K562 (cell line): ENCODE data around the gene IL25. TPM values are rescaled to one million over a fixed set of nuclear protein-coding genes. Genes with fewer than 3 reads are reported as not detected.

Experiments used
- ATAC-seq: fragments of 200-7000 bp; cut with Tn5 transposase; 3 replicates; pipeline ENCODE4 v1.9.1; 2020; ENCODE audit warnings: moderate library complexity
- BruUV-seq: library from RNA; stranded (reverse); fragments of 400-500 nt; replicated peaks from 2 replicates; lab custom pipeline; 2021; lab: Mats Ljungman, UMichigan
- CTCF ChIA-PET: fragments of 300-600 bp; formaldehyde crosslinking; extraction: SDS; loops from one replicate; lab custom pipeline; 2021; ENCODE audit warnings: low intra/inter-chr PET ratio; lab: Yijun Ruan, JAX
- POLR2A ChIA-PET: fragments of 300-600, 350-650 bp; sonication (Branson Sonifier 250); formaldehyde crosslinking; extraction: SDS; loops from one replicate; lab custom pipeline; 2021; ENCODE audit warnings: antibody characterized with exemption, inconsistent platforms; lab: Yijun Ruan, JAX
- DNase-seq, 4 experiments: peaks; one replicate each; pipeline versions ENCODE4 v3.0.0 to v3.0.0-alpha.2; 2011 to 2018; ENCODE audit warnings: low spot score in 3 of 4, mixed read lengths in 3 of 4; ENCODE audit errors: extremely low read depth in 1 of 4
- FAIRE-seq: peaks from 2 replicates; lab custom pipeline; 2011; peaks lifted over from hg19 to GRCh38; lab: Jason Lieb, UNC
- H2AFZ ChIP-seq: 2 replicates; pipeline ENCODE4 v1.6.0; 2011; ENCODE audit warnings: low read depth, low read length, control low read depth, inconsistent platforms
- H3K27ac ChIP-seq: fragments of 200-600 bp; 3 replicates; pipeline ENCODE4 v1.8.0; 2011; ENCODE audit warnings: low read depth, mild to moderate bottlenecking, control low read depth, inconsistent platforms, low read length, moderate library complexity, mixed read lengths; ENCODE audit errors: extremely low read depth
- H3K27me3 ChIP-seq, 2 experiments: fragments of 300-600 bp in 1 of 2; 2 replicates in 1 of 2; 3 replicates in 1 of 2; pipeline versions ENCODE4 v1.6.0 to v1.8.0; 2011; ENCODE audit warnings: inconsistent platforms in 2 of 2, low read length in 2 of 2, mild to moderate bottlenecking in 1 of 2, mixed read lengths in 1 of 2, moderate library complexity in 1 of 2; ENCODE audit not compliant: control insufficient read depth in 2 of 2, insufficient read depth in 2 of 2
- H3K36me3 ChIP-seq: fragments of 300-600 bp; 3 replicates; pipeline ENCODE4 v1.8.0; 2011; ENCODE audit warnings: mild to moderate bottlenecking, low read length, inconsistent platforms; ENCODE audit not compliant: control insufficient read depth, insufficient read depth
- H3K4me1 ChIP-seq, 2 experiments: fragments of 200-600 bp in 1 of 2; replicated peaks in 1 of 2; 2 replicates in 1 of 2; 3 replicates in 1 of 2; pipeline versions ENCODE4 v1.5.1 to v1.8.0; 2011; ENCODE audit warnings: inconsistent platforms in 2 of 2, low read length in 2 of 2, mild to moderate bottlenecking in 1 of 2, mixed read lengths in 1 of 2, moderate library complexity in 1 of 2; ENCODE audit not compliant: control insufficient read depth in 2 of 2, insufficient read depth in 2 of 2
- H3K4me2 ChIP-seq: 2 replicates; pipeline ENCODE4 v1.6.1; 2011; ENCODE audit warnings: low read length, control low read depth, inconsistent platforms, mixed read lengths; ENCODE audit not compliant: insufficient read depth
- H3K4me3 ChIP-seq: fragments of 200-600 bp; sonication (generic), shearing (Covaris generic); 2 replicates; pipeline ENCODE4 v1.5.1; 2016; ENCODE audit warnings: control low read depth, inconsistent platforms
- H3K79me2 ChIP-seq: fragments of 200-600 bp; 3 replicates; pipeline ENCODE4 v1.8.0; 2011; ENCODE audit warnings: low read length, inconsistent platforms; ENCODE audit not compliant: control insufficient read depth, insufficient read depth
- H3K9ac ChIP-seq, 2 experiments: 2 replicates each; pipeline versions ENCODE4 v1.6.0 to v1.6.1; 2011; ENCODE audit warnings: low read depth in 2 of 2, low read length in 2 of 2, control low read depth in 1 of 2, inconsistent platforms in 1 of 2, mild to moderate bottlenecking in 1 of 2, mixed read lengths in 1 of 2; ENCODE audit not compliant: insufficient read depth in 1 of 2
- H3K9me1 ChIP-seq: one replicate; pipeline ENCODE4 v1.6.0; 2011; ENCODE audit warnings: inconsistent platforms, mild to moderate bottlenecking, low read length, moderate library complexity; ENCODE audit not compliant: control insufficient read depth, insufficient read depth
- H3K9me3 ChIP-seq: replicated peaks from 2 replicates; pipeline ENCODE4 v1.5.1; 2011; ENCODE audit warnings: low read depth, low read length, inconsistent platforms; ENCODE audit not compliant: control insufficient read depth, insufficient read depth
- H4K20me1 ChIP-seq: replicated peaks from 2 replicates; pipeline ENCODE4 v1.6.1; 2011; ENCODE audit warnings: low read length, inconsistent platforms, mixed read lengths; ENCODE audit not compliant: control insufficient read depth, insufficient read depth
- CREBBP ChIP-seq: IDR thresholded peaks from one replicate; pipeline ENCODE4 v1.6.1; 2012; ENCODE audit warnings: low read depth, mild to moderate bottlenecking, control low read depth, inconsistent platforms, low read length
- EP400 ChIP-seq: fragments of 450-650 bp; IDR thresholded peaks from 2 replicates; pipeline ENCODE4 v1.6.1; 2017; ENCODE audit warnings: antibody characterized with exemption, mild to moderate bottlenecking, moderate library complexity
- HINFP ChIP-seq: fragments of 450-650 bp; conservative IDR thresholded peaks from 2 replicates; pipeline ENCODE4 v1.6.1; 2016; ENCODE audit warnings: missing genetic modification characterization, low read depth, mild to moderate bottlenecking, control low read depth, missing compliant biosample characterization
- LARP7 ChIP-seq: fragments of 450-650 bp; IDR thresholded peaks from 2 replicates; pipeline ENCODE4 v1.6.1; 2016
- MBD1 ChIP-seq: fragments of 250-450 bp; sonication (Bioruptor Pico); IDR thresholded peaks from 2 replicates; pipeline ENCODE4 v1.8.0; 2022; ENCODE audit warnings: inconsistent platforms
- MCM3 ChIP-seq: fragments of 450-650 bp; IDR thresholded peaks from 2 replicates; pipeline ENCODE4 v1.6.1; 2016
- MTF1 ChIP-seq: fragments of 250-450 bp; sonication (Bioruptor Pico); IDR thresholded peaks from 2 replicates; pipeline ENCODE4 v1.9.0; 2021; ENCODE audit warnings: moderate library complexity, mild to moderate bottlenecking, inconsistent platforms, borderline replicate concordance
- NFATC3 ChIP-seq: fragments of 450-650 bp; IDR thresholded peaks from 2 replicates; pipeline ENCODE4 v1.6.1; 2017; ENCODE audit warnings: mild to moderate bottlenecking
- TOE1 ChIP-seq, 2 experiments: fragments of 450-650 bp in 1 of 2; sonication (generic) in 1 of 2; formaldehyde crosslinking in 1 of 2; IDR thresholded peaks; 2 replicates each; pipeline versions ENCODE4 v1.7.1 to v1.8.0; 2016 to 2022; ENCODE audit warnings: borderline replicate concordance in 2 of 2, mild to moderate bottlenecking in 2 of 2, antibody characterized with exemption in 1 of 2, inconsistent platforms in 1 of 2, low read depth in 1 of 2, missing genetic modification reagents in 1 of 2, moderate library complexity in 1 of 2
- ZNF589 ChIP-seq: fragments of 200-800 bp; sonication (Bioruptor generic); IDR thresholded peaks from 2 replicates; pipeline ENCODE4 v1.6.1; 2016; ENCODE audit warnings: low read depth, missing genetic modification characterization, missing compliant biosample characterization
- WGBS: fragments of 100-300 bp; shearing (Covaris generic); methylation state at CpG from one replicate; pipeline ENCODE4 v1.1.6; 2016; ENCODE audit warnings: low coverage, mixed read lengths; ENCODE audit not compliant: insufficient coverage; ENCODE audit errors: missing lambda C conversion rate; 5-methylcytosine and 5-hydroxymethylcytosine counted together
- in situ Hi-C: fragments of 300-500 bp; cut with MboI; formaldehyde crosslinking; loops from 4 replicates; pipeline ENCODE4 v1.15.0; 2018; ENCODE audit warnings: inconsistent platforms, mixed read lengths
- intact Hi-C: fragments of 100-400 bp; cut with micrococcal nuclease; formaldehyde crosslinking; loops from 2 replicates; pipeline ENCODE4 v1.14.2; 2022
- polyA plus RNA-seq, 8 experiments: library from polyadenylated mRNA; depleted of rRNA in 4 of 8; stranded (reverse) in 5 of 8; unstranded in 3 of 8; fragments of >200 nt; fragmentation: Nextera tagmentation in 2 of 8; fragmentation: Illumina TruSeq in 1 of 8; extraction: Ambion mirVana in 2 of 8; extraction: Trizol in 1 of 8; gene quantifications; 2 replicates each; pipeline versions ENCODE4 v1.2.1 to v1.2.3, GENCODE V29; 2011 to 2014; ENCODE audit warnings: inconsistent platforms in 1 of 8, missing spikeins in 1 of 8
- total RNA-seq, 7 experiments: library from RNA; depleted of rRNA in 6 of 7; stranded (reverse); fragments of >200 nt in 6 of 7; fragmentation: Illumina TruSeq in 2 of 7; extraction: Trizol in 2 of 7; gene quantifications; 2 replicates each; pipeline versions ENCODE4 v1.2.1 to v1.2.3, GENCODE V29; 2011 to 2021; ENCODE audit warnings: low replicate concordance in 1 of 7
- TF ChIP-seq, protein P1 (sequence below): fragments of 250-450 bp; sonication (Bioruptor Pico); IDR thresholded peaks from 2 replicates; pipeline ENCODE4 v1.5.0; 2020; ENCODE audit warnings: mild to moderate bottlenecking

Gene IL25
- total and polyA plus RNA-seq, 9 of the 15 experiments (the other 6 are each of a cell fraction or from before 2014, with no cell fraction given): not detected

DNA sequence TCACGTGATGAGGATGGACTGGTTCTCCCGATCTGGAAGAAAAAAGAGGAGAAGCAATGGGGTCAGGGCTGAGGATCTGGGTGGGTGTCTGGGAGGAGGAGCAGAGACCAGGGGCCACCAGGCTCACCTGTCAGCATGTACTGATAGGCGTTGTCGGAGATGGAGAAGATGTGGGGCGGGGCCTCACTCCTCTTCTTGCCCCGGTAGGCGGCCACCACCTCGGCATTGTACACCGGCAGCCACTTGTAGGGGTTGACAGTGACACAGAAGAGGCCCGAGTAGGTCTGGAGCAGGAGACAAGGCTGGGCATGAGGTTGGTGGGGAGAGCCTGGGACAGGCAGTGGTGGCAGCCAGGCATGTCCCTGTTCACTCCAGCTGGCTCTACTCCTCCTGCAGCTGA lies 32.5 kb downstream of the IL25 start:
- DNase-seq (no peak), FAIRE-seq (no peak), ATAC-seq (no peak)
- POLR2A ChIA-PET: no interaction called here
- Histone ChIP-seq H3K4me1 (peaks cover 0 to 6% of the 10 kb centered on the region in 2 experiments; a peak in 2 of 5 replicates), H3K9me3 (no peaks in the 10 kb centered on the region), H4K20me1 (no peaks in the 10 kb centered on the region), H3K9me1 (no peaks in the 10 kb centered on the region), H3K27me3 (peaks cover 14 to 71% of the 10 kb centered on the region in 2 experiments; a peak in 4 of 5 replicates), H3K79me2 (no peaks in the 10 kb centered on the region), H3K4me2 (no peak overlapping the region), H3K9ac (no peak overlapping the region), H3K27ac (no peak overlapping the region), H3K36me3 (no peaks in the 10 kb centered on the region), H2AFZ (no peak overlapping the region), H3K4me3 (no peak overlapping the region)
- WGBS: 0% methylated on average over 4 of the region's 10 CpGs
- TF ChIP-seq MTF1 (CRISPR knock-in tag) (no peak), MBD1 (CRISPR knock-in tag) (no peak)
- intact Hi-C loops (no loop called here), in situ Hi-C loops (no loop called here)
- BruUV-seq: no TSS peak
- CTCF ChIA-PET: no interaction called here

GRCh38 chr14:23405516-23406025 lies 33.0 kb downstream of the IL25 start:
- ATAC-seq: no peak
- in situ Hi-C loops: no loop called here
- Histone ChIP-seq H4K20me1 (no peaks in the 10 kb centered on the region), H3K27me3 (peaks cover 16 to 76% of the 10 kb centered on the region in 2 experiments; a peak in 4 of 5 replicates), H3K4me1 (peaks cover 0 to 6% of the 10 kb centered on the region in 2 experiments; a peak in 2 of 5 replicates), H3K9me3 (no peaks in the 10 kb centered on the region), H3K9ac (no peak overlapping the region), H3K9me1 (no peaks in the 10 kb centered on the region), H3K4me2 (no peak overlapping the region), H3K27ac (no peak overlapping the region), H3K4me3 (no peak overlapping the region), H3K36me3 (no peaks in the 10 kb centered on the region), H3K79me2 (no peaks in the 10 kb centered on the region), H2AFZ (no peak overlapping the region)
- WGBS: 3% methylated on average over 10 of the region's 13 CpGs
- no TSS peak for BruUV-seq
- intact Hi-C loops: no loop called here
- POLR2A ChIA-PET: no interaction called here
- CTCF ChIA-PET: no interaction called here
- FAIRE-seq: no peak
- DNase-seq: no peak
- TF ChIP-seq MCM3 (no peak), EP400 (no peak), ZNF589 (CRISPR knock-in tag) (no peak), NFATC3 (no peak), CREBBP (no peak), HINFP (tag) (no peak), LARP7 (no peak), TOE1 (IDR thresholded peaks at IDR 0.05; ENCODE audit: borderline replicate concordance) (no peak), TOE1 (CRISPR knock-in tag; IDR thresholded peaks at IDR 0.05; ENCODE audit: borderline replicate concordance, low read depth) (no peak)
- TF ChIP-seq, protein P1, sequence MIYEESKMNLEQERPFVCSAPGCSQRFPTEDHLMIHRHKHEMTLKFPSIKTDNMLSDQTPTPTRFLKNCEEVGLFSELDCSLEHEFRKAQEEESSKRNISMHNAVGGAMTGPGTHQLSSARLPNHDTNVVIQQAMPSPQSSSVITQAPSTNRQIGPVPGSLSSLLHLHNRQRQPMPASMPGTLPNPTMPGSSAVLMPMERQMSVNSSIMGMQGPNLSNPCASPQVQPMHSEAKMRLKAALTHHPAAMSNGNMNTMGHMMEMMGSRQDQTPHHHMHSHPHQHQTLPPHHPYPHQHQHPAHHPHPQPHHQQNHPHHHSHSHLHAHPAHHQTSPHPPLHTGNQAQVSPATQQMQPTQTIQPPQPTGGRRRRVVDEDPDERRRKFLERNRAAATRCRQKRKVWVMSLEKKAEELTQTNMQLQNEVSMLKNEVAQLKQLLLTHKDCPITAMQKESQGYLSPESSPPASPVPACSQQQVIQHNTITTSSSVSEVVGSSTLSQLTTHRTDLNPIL (CRISPR knock-in tag): no peak
